CD8-positive, alpha-beta memory T cell (primary cell): ENCODE measurements around the gene GABBR1. TPM values are rescaled to one million over a fixed set of nuclear protein-coding genes. Genes with fewer than 3 reads are reported as not detected.

Source experiments
- CTCF ChIA-PET: fragments of 350-600 bp; sonication (Branson Sonifier 250); formaldehyde crosslinking; loops from one replicate; lab custom pipeline; 2021; ENCODE audit warnings: antibody characterized with exemption; lab: Charles Lee
- POLR2A ChIA-PET: fragments of 350-600 bp; sonication (Branson Sonifier 250); formaldehyde crosslinking; loops from one replicate; lab custom pipeline; 2021; ENCODE audit warnings: antibody characterized with exemption; lab: Charles Lee
- DNase-seq, 5 donors: peaks; one replicate each; pipeline versions ENCODE4 v3.0.0 to v3.0.0-alpha.2; 2020 to 2022; ENCODE audit warnings: mixed read lengths in 1 of 5
- H3K27ac ChIP-seq: one replicate; pipeline ENCODE4 v1.7.0; 2013; ENCODE audit warnings: low read depth, mild to moderate bottlenecking, low read length, moderate library complexity
- H3K27me3 ChIP-seq: 2 replicates; pipeline ENCODE4 v1.7.0; 2013; ENCODE audit warnings: low read length, mild to moderate bottlenecking; ENCODE audit not compliant: insufficient read depth, poor library complexity, severe bottlenecking
- H3K36me3 ChIP-seq: 2 replicates; pipeline ENCODE4 v1.7.0; 2013; ENCODE audit warnings: mild to moderate bottlenecking, low read length, moderate library complexity; ENCODE audit not compliant: insufficient read depth
- H3K4me1 ChIP-seq: 2 replicates; pipeline ENCODE4 v1.7.0; 2013; ENCODE audit warnings: mild to moderate bottlenecking, low read length, moderate library complexity; ENCODE audit not compliant: insufficient read depth
- H3K4me3 ChIP-seq: 2 replicates; pipeline ENCODE4 v1.7.0; 2013; ENCODE audit warnings: mild to moderate bottlenecking, low read length
- H3K9me3 ChIP-seq: 2 replicates; pipeline ENCODE4 v1.7.0; 2013; ENCODE audit warnings: mild to moderate bottlenecking, low read length
- H3K27ac Mint-ChIP-seq, 8 donors: one replicate each; pipeline ENCODE4 v1.8.0; 2020 to 2021; ENCODE audit warnings: mixed read lengths in 8 of 8, mild to moderate bottlenecking in 6 of 8, inconsistent platforms in 3 of 8, moderate library complexity in 3 of 8
- H3K27me3 Mint-ChIP-seq, 2 donors: one replicate each; pipeline ENCODE4 v1.8.0; 2020 to 2021; ENCODE audit warnings: mixed read lengths in 2 of 2, mild to moderate bottlenecking in 1 of 2, moderate library complexity in 1 of 2
- H3K36me3 Mint-ChIP-seq, 3 donors: one replicate each; pipeline ENCODE4 v1.8.0; 2020 to 2021; ENCODE audit warnings: mixed read lengths in 3 of 3, inconsistent platforms in 1 of 3, mild to moderate bottlenecking in 1 of 3
- H3K4me1 Mint-ChIP-seq, 3 donors: one replicate each; pipeline ENCODE4 v1.8.0; 2020 to 2021; ENCODE audit warnings: mixed read lengths in 3 of 3, inconsistent platforms in 1 of 3, mild to moderate bottlenecking in 1 of 3
- H3K4me3 Mint-ChIP-seq, 7 donors: one replicate each; pipeline ENCODE4 v1.8.0; 2020 to 2021; ENCODE audit warnings: mixed read lengths in 7 of 7, mild to moderate bottlenecking in 6 of 7, moderate library complexity in 4 of 7, inconsistent platforms in 2 of 7
- H3K9me3 Mint-ChIP-seq, 5 donors: one replicate each; pipeline ENCODE4 v1.8.0; 2020 to 2022; ENCODE audit warnings: mixed read lengths in 5 of 5, mild to moderate bottlenecking in 3 of 5, moderate library complexity in 2 of 5, inconsistent platforms in 1 of 5
- polyA plus RNA-seq: library from polyadenylated mRNA; unstranded; fragments of 300-500 nt; fragmentation: Illumina TruSeq; gene quantifications from one replicate; pipeline ENCODE4 v1.2.3, GENCODE V29; 2021
- total RNA-seq, 2 experiments: library from RNA; stranded (reverse); gene quantifications; one replicate each; pipeline ENCODE4 v1.2.3, GENCODE V29; 2021

The GABBR1 gene
- total and polyA plus RNA-seq, 3 experiments from 2014 or later, result 0.45 to 8.8 (median 8.3) TPM

DNA sequence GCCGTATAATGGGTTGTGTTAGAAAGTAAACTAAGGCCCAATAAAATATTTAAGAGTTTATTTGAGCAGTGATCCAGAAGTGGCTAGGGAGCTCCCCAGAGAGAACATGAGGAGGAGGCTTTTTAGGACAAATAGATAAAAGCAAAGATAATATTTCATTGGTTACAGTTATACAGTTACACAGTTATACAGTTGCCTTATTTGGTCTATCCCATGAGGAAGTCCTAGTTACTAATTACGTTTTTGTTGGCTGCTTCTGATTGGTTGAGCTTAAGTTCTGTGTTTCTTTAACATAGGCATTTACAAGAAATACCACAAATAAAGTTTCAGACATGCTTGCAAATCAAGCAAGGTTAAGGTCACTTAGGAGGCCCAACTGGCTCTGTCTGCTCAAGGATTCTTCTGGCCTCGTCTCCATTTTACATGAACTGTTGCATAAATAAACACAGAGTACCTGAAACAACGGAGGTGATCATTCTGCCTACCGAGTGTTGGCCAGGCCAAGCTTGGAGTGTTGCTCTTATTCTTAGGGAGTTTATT, 80.4 kb downstream of the GABBR1 start:
- Mint-ChIP-seq H3K36me3 (no peaks in the 10 kb centered on the region), H3K4me3 (peak overlapping the region; percentile 79 to 93 (median 82)), H3K27me3 (peaks cover 48 to 66% of the 10 kb centered on the region in 2 donors), H3K4me1 (peaks cover 14 to 18% (median 15%) of the 10 kb centered on the region in 3 donors), H3K9me3 (peaks cover 0 to 1% (median 0%) of the 10 kb centered on the region in 5 donors), H3K27ac (no peak overlapping the region)
- Histone ChIP-seq H3K27ac (no peak overlapping the region), H3K4me3 (peak overlapping the region; percentile 33), H3K27me3 (peaks cover 19% of the 10 kb centered on the region), H3K4me1 (peaks cover 11% of the 10 kb centered on the region), H3K36me3 (no peaks in the 10 kb centered on the region), H3K9me3 (no peaks in the 10 kb centered on the region)
- peak in 2 of 5 donors; percentile 44 to 56 for DNase-seq
- ChIA-PET POLR2A (no interaction called here), CTCF (no interaction called here)

DNA sequence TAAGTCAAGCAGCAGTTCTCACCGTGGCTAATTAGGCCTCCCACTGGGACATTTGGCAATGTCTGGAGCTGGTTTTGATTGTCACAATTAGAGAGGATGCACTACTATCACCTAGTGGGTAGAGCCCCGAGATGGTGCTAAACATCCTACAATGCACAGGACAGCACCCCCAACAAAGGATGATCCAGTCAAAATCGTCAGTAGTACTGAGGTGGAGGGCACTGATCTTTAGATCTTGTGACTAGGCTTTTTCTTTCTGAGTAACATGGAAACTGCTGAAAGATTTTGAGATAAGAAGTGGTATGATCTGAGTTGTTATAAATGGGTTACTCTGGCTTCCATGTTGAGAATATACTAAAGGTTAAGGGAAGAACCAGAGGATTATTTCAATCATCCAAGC, 85.4 kb downstream of the GABBR1 start:
- H3K36me3 Mint-ChIP-seq, result no peaks in the 10 kb centered on the region
- POLR2A ChIA-PET, result no interaction called here

DNA sequence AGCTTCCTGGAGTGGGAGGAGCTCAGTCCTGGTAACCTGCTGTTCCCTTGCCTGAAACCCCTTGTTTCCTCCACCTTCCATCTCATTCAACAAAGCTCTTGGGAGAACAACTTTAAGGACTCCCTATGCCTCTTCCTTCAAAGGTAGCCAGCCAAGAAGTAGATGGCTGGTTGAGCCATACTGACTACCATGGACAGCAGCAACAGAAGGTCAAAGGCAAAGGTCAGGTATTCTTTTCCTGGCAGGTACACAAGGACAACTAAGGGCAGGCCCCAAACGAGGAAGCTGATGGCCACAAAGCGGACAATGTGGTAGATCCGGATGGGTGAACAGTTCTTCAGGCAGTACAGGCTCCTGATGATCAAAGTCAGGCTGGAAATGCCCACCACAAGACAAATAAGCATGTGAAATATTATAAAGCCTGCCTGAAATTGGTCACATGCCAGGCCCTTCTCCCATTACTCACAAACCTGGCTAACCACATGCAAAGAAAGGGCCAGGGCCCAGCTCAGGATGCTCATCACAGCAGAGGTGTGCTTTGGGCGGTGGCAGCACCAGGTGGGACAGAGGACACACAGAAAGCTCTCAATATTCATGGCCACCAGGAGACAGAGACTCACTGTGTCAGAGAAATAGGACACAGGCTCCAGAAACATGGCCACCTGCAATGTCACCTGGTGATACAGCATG, 95.1 kb downstream of the GABBR1 start:
- DNase-seq, result no peak
- H3K36me3 Mint-ChIP-seq, result no peaks in the 10 kb centered on the region
- no peak overlapping the region for H3K4me3 Mint-ChIP-seq
- Histone ChIP-seq H3K4me3 (no peak overlapping the region), H3K36me3 (no peaks in the 10 kb centered on the region), H3K27ac (no peak overlapping the region), H3K27me3 (no peaks in the 10 kb centered on the region), H3K9me3 (no peaks in the 10 kb centered on the region), H3K4me1 (no peaks in the 10 kb centered on the region)
- H3K4me1 Mint-ChIP-seq, result no peaks in the 10 kb centered on the region
- H3K9me3 Mint-ChIP-seq, result peaks cover 0 to 2% (median 0%) of the 10 kb centered on the region in 5 donors
- POLR2A ChIA-PET, result no interaction called here
- H3K27ac Mint-ChIP-seq, result peak overlapping the region in 1 of 8 donors; percentile 59
- H3K27me3 Mint-ChIP-seq, result peaks cover 8 to 25% of the 10 kb centered on the region in 2 donors
- CTCF ChIA-PET, result no interaction called here

More for the DNA sequence above, 85.4 kb downstream of the GABBR1 start:
- peaks cover 19 to 51% of the 10 kb centered on the region in 2 donors for H3K27me3 Mint-ChIP-seq
- CTCF ChIA-PET, result no interaction called here
- H3K4me3 Mint-ChIP-seq, result no peak overlapping the region
- H3K9me3 Mint-ChIP-seq, result peaks cover 0 to 2% (median 0%) of the 10 kb centered on the region in 5 donors
- H3K27me3 ChIP-seq, result peaks cover 5% of the 10 kb centered on the region
- DNase-seq, result no peak
- peaks cover under 1 to 2% (median under 1%) of the 10 kb centered on the region in 3 donors for H3K4me1 Mint-ChIP-seq
- H3K36me3 ChIP-seq, result no peaks in the 10 kb centered on the region
- no peak overlapping the region for H3K27ac ChIP-seq
- H3K4me3 ChIP-seq, result no peak overlapping the region
- no peak overlapping the region for H3K27ac Mint-ChIP-seq
- H3K9me3 ChIP-seq, result no peaks in the 10 kb centered on the region
- H3K4me1 ChIP-seq, result no peaks in the 10 kb centered on the region

DNA sequence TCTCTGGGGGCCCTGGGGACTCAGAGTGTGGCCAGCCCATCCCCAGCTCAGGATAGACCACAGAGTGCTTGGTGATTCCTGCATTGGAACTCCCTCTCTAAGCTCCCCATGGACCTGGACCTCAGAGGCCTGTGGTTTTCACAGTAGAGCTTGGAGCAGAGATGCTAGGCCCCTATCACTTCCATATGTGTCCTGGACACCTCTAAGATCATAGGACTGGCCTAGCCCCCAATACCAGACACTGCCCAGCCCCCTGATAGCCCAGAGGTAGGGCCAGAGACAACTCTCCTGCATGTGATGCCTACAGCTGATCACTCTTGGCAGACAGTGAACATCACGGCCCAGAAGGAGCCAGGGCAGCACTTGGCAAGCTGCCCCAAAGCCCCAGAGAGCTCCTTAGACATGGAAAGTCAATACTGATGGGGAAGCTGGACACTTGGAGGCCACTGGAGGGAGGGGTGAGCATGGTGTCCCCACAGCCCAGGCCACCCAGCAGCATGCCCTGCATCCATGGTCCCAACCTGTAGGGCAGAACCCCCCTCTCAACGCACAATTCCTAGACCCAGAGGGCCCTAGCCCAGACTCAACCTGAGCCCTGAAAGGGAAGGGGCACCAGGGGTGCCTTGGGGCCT, 100.5 kb downstream of the GABBR1 start:
- ChIA-PET POLR2A (no interaction called here), CTCF (no interaction called here)
- Histone ChIP-seq H3K36me3 (no peaks in the 10 kb centered on the region), H3K4me1 (no peaks in the 10 kb centered on the region), H3K9me3 (no peaks in the 10 kb centered on the region), H3K27ac (no peak overlapping the region), H3K4me3 (no peak overlapping the region), H3K27me3 (no peaks in the 10 kb centered on the region)
- no peaks in the 10 kb centered on the region for H3K4me1 Mint-ChIP-seq
- H3K36me3 Mint-ChIP-seq, result no peaks in the 10 kb centered on the region
- no peaks in the 10 kb centered on the region for H3K9me3 Mint-ChIP-seq
- H3K27ac Mint-ChIP-seq, result no peak overlapping the region
- H3K4me3 Mint-ChIP-seq, result no peak overlapping the region
- DNase-seq, result no peak
- H3K27me3 Mint-ChIP-seq, result peaks cover 4 to 13% of the 10 kb centered on the region in 2 donors

DNA sequence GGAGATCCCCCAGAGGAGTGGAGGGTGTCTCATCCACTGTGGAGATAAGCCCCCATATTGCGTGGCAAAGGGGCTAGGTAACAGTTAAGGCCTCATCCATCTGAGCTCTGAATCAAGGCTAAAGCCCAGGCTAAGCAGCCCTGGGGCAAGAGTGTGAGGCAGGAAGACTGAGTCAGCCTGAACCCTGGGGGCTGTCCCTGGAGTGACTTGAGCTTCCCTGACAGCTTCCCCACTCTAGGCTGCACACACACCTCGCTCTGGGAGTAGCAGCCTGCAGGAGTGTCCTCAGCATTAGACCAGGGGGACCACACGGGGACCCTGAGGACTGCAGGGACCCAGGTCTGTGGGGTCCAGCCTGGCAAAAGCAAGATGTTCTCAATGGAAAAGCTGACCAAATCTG, 101.3 kb downstream of the GABBR1 start:
- no peaks in the 10 kb centered on the region for H3K9me3 ChIP-seq
- ChIA-PET POLR2A (no interaction called here), CTCF (no interaction called here)
- no peaks in the 10 kb centered on the region for H3K27me3 ChIP-seq
- no peak for DNase-seq
- no peaks in the 10 kb centered on the region for H3K4me1 ChIP-seq
- H3K4me1 Mint-ChIP-seq, result no peaks in the 10 kb centered on the region
- H3K27ac Mint-ChIP-seq, result no peak overlapping the region
- no peaks in the 10 kb centered on the region for H3K36me3 Mint-ChIP-seq
- no peak overlapping the region for H3K4me3 ChIP-seq
- H3K4me3 Mint-ChIP-seq, result no peak overlapping the region
- H3K36me3 ChIP-seq, result no peaks in the 10 kb centered on the region
- no peaks in the 10 kb centered on the region for H3K9me3 Mint-ChIP-seq
- no peak overlapping the region for H3K27ac ChIP-seq
- H3K27me3 Mint-ChIP-seq, result peaks cover 4 to 18% of the 10 kb centered on the region in 2 donors

DNA sequence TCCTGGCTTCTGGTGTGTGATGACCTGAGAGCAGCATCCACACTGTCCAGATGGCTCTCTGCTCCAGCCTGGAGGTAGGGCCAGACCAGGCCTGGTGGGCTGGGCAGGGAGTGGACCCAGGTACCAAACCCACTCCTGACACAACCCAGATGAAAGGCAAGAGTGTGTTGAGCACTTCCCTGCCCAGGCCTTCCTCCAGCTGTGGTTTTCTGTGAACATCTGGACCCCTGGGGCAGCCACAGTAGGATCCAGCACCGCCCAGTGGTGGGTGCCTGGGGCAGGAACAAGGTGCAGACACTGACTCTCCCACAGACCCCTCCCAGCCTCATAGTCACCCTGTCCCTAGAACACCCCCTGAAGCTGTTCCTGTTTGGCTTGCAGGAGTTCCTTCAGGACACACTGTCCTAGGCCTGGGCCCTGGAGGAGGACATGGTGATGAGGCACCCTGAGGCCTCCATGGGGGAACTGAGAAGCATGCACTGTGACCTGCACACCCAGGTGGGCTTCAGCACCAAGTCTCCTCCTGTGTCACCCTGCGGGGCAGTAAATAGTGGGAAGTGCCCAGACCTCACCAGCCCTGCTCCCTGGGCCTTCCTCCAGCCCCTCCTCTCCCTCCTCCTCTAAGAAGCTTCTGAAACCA, 102.2 kb downstream of the GABBR1 start:
- H3K27me3 ChIP-seq, result no peaks in the 10 kb centered on the region
- DNase-seq, result no peak
- CTCF ChIA-PET, result no interaction called here

DNA sequence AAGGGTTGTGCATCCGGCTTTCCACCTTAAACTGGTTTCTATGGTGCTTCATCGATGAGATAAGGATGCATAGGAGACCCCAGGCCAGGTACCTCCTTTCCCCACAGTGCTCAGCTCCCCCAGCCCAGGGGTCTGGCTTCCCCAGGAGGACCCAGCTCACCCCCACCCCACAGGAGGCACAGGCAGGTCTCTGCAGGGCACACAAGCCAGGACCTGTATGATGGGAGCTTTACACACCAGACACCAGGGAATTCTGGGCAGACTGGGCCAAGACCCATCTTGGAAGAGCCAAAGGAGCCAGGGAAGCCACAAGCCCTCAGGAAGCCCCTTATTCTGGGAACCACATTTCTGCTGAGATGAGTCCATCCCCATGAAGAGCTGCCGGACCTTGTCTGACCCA, 103.0 kb downstream of the GABBR1 start:
- POLR2A ChIA-PET, result no interaction called here
- CTCF ChIA-PET, result no interaction called here
- Mint-ChIP-seq H3K27ac (no peak overlapping the region), H3K36me3 (no peaks in the 10 kb centered on the region), H3K4me1 (no peaks in the 10 kb centered on the region), H3K9me3 (no peaks in the 10 kb centered on the region), H3K27me3 (peaks cover 2 to 29% of the 10 kb centered on the region in 2 donors), H3K4me3 (no peak overlapping the region)
- Histone ChIP-seq H3K27me3 (no peaks in the 10 kb centered on the region), H3K4me1 (no peaks in the 10 kb centered on the region), H3K9me3 (no peaks in the 10 kb centered on the region), H3K4me3 (no peak overlapping the region), H3K27ac (no peak overlapping the region), H3K36me3 (no peaks in the 10 kb centered on the region)
- no peak for DNase-seq

More for the DNA sequence above, 102.2 kb downstream of the GABBR1 start:
- Mint-ChIP-seq H3K4me1 (no peaks in the 10 kb centered on the region), H3K27me3 (peaks cover 4 to 23% of the 10 kb centered on the region in 2 donors), H3K4me3 (no peak overlapping the region), H3K36me3 (no peaks in the 10 kb centered on the region), H3K27ac (peak overlapping the region in 1 of 8 donors; percentile 73), H3K9me3 (no peaks in the 10 kb centered on the region)
- Histone ChIP-seq H3K36me3 (no peaks in the 10 kb centered on the region), H3K4me1 (no peaks in the 10 kb centered on the region), H3K9me3 (no peaks in the 10 kb centered on the region), H3K4me3 (no peak overlapping the region), H3K27ac (no peak overlapping the region)
- POLR2A ChIA-PET, result no interaction called here
